ENCODE results near the gene NNMT.

NNMT gene

DNA sequence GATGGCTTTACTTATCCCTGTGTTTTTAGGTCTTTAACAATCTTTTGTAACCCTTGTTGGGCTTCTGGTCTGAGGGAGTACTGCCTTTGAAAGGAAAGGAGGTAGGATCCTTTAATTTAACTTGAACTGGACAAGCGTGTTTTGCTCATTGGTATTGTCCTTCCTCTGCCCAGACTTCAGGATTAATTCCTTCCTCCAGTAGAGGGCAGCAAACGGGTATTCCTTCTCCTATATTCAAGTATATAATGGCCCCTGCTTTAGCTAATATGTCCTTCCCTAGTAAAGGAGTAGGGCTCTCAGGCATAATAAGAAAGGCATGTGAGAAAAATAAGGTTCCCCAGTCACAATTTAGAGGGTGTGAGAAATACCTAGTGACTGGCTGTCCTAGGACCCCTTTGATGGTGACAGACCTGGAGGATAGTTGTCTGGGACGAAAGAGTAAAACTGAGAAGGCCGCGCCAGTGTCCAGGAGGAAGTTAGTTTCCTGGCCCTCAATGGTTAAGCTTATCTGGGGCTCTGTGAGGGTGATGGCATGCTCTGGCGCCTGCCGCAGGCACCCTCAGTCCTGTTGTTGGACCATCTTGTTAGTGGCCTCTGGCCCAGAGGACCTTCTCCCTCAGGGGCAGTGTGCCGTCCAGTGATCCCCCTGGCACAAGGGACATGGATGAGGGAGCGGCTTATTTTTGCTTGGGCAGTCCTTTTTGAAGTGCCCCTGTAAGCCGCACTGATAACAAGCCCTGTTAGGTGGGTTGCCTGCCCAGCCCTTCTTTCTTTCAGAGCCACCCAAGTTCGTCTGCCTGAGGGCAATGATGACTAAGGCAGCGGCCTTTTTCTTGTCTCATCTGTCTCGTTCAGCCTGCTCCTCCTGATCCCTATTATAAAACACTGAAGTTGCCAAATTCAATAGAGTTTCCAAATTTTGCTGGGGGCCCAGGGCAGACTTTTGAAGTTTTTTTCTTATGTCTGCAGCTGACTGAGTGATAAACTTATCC, 52.3 kb downstream of the NNMT start:
- peak in 1 of 2 donors; percentile 15 for DNase-seq (ENCODE audit: low read depth in 2 of 2)

DNA sequence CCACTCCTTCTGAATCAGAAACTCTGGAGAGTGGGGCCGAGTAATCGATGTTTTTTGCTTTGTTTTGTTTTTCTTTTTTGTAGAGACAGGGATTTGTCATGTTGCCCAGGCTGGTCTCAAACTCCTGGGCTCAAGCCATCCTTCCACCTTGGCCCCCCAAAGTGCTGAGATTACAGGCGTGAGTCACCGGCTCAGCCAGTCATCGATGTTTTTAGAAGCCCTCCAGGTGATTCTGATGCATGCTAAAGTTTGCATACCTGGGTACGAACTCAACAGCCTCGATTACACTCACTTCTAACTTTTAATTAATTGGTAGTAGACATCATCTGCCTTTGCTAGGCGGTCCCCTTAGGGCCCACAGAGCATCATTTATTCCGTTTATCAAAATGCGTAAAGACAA, 53.8 kb downstream of the NNMT start:
- DNase-seq (ENCODE audit: low read depth in 2 of 2), result no peak

DNA sequence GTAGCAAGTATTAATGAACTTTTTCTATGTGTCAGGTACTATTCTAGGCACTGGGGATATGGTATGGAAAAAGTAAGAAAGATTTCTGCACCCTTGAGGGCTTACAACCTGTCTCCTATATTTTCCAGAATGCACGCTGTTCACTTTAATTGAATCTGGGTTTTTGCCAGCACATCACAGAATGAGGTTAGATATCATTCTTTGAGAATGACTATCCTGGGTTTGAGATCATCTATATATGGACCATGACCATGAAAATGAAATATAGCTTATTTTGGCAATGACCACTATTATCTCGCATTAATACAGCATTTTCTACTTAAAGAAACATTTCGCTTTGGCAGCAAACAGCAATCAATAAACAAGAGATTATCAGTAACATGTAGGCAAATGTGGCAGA, 57.2 kb downstream of the NNMT start:
- DNase-seq (ENCODE audit: low read depth in 2 of 2), result no peak

DNA sequence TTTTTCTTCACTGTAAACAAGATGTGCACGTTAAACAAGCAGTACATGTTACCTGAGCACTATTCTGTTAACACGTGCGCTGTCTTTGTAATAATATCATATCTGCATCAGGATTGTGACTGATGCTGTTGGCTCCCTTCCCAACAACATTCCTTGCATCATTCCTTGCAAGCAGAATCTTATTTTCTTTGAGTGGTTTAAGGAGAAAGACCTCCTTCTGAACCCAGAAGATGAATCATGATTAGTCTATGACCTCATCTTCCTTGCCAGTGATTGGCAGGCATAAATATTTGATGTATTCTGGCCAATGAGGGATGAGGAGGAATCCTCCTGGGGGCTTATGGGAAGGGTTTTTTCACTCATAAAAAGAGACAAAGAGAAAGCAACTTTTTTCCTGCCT, 57.9 kb downstream of the NNMT start:
- DNase-seq (ENCODE audit: low read depth in 2 of 2), result no peak

DNA sequence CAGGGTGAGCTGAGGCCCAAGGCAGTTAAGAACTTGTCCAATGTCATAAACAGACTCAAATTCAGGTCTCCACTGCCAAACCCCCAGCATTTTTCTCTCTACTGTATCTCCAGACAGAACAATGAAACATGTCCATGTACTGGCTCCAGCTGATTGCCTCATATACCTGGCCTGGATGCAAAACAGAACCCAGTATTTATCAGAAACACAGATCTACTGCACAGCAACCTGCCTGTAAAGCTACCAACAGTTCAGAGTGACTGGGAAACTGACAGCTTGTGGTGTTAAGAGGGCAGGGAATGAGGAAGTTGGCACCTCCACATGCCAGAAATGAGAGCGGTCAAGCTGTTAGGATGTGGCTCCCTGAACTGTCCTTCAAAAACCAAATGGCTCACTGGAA, 62.5 kb downstream of the NNMT start:
- no peak for DNase-seq (ENCODE audit: low read depth in 2 of 2)

DNA sequence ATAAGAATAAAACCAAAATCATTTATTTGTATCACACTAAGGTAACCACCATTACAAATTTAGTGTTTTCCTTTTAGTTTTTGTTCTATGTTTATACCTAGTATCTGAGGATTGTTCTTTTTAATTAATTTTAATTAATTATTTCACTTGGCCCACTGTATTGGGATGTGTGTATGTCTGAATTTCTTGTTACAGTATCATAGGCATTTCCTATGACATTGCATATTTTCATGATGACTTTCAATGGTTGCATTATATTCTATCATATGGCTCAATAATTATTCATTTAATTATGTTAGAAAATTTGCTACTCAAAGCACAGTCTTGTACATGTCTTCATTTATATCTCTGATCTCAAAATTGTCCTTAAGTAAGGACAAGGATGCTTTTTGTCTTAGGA, 63.1 kb downstream of the NNMT start:
- DNase-seq (ENCODE audit: low read depth in 2 of 2), result no peak

DNA sequence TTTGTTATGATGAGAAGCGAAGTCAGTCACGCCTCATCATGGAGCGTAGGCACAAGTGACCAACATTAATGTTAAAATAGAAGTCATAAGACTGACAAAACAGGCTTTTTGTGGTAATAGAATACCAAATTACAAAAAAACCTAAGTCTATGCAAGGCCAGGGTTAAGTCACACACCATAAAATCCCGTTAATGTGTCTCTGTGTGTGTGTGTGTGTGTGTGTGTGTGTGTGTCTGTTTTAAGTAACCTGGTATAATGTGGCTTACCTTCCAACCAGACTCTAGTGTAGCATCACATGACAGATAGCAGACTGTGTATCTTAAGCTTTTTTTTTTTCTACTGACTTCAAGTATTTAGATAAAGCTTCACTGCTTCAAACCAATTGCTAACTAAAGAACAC, 66.1 kb downstream of the NNMT start:
- no peak for DNase-seq (ENCODE audit: low read depth in 2 of 2)

DNA sequence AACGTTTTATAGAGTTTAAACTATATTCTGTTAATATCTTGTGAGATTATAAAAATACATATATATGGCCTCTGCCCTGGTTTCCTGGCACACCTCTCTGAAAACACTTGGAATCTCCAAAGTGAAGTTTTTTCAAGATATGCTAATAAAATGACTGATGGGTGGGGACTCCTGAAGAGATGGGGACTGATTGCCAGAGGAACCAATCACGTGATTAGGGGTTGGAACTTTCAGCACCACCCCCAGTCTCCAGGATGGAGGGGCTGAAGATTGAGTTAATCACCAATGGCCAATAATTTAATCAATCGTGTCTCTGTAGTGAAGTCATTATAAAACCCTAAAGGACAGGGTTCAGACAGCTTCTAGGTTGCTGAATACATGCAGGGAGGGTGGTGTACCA, 66.8 kb downstream of the NNMT start:
- no peak for DNase-seq (ENCODE audit: low read depth in 2 of 2)
